CD4-positive, alpha-beta T cell (primary cell): ENCODE results near the gene GTF2A1. TPM values are rescaled to one million over a fixed set of nuclear protein-coding genes. Genes with fewer than 3 reads are reported as not detected.

Experiments
- ATAC-seq: fragments of 200-7000 bp; cut with Tn5 transposase; one replicate; pipeline ENCODE4 v1.10.0; 2022; ENCODE audit warnings: mild to moderate bottlenecking; ENCODE audit not compliant: poor library complexity
- CTCF ChIA-PET: fragments of 350-600 bp; sonication (Branson Sonifier 250); formaldehyde crosslinking; loops from one replicate; lab custom pipeline; 2021; ENCODE audit warnings: antibody characterized with exemption, inconsistent platforms; lab: Charles Lee
- POLR2A ChIA-PET: fragments of 350-600 bp; sonication (Branson Sonifier 250); formaldehyde crosslinking; loops from one replicate; lab custom pipeline; 2021; ENCODE audit warnings: antibody characterized with exemption, inconsistent platforms; lab: Charles Lee
- DNase-seq, 14 experiments: peaks; one replicate each; pipeline ENCODE4 v3.0.0-alpha.2; 2013 to 2020; ENCODE audit warnings: mixed read lengths in 2 of 14
- H3K27ac ChIP-seq, 2 donors: one replicate each; pipeline versions ENCODE4 v1.5.1 to v1.7.0; 2013; ENCODE audit warnings: low read length in 2 of 2, low read depth in 1 of 2, mild to moderate bottlenecking in 1 of 2
- H3K27me3 ChIP-seq, 2 experiments: 1 replicate in 1 of 2; 2 replicates in 1 of 2; pipeline versions ENCODE4 v1.6.1 to v1.7.0; 2013; ENCODE audit warnings: low read length in 2 of 2, control low read depth in 1 of 2, mild to moderate bottlenecking in 1 of 2, moderate library complexity in 1 of 2; ENCODE audit not compliant: insufficient read depth in 2 of 2, control insufficient read depth in 1 of 2
- H3K36me3 ChIP-seq: one replicate; pipeline ENCODE4 v1.6.1; 2013; ENCODE audit warnings: low read length, control low read depth; ENCODE audit not compliant: insufficient read depth
- H3K4me1 ChIP-seq: one replicate; pipeline ENCODE4 v1.6.1; 2013; ENCODE audit warnings: low read length, control low read depth; ENCODE audit not compliant: insufficient read depth
- H3K4me3 ChIP-seq: one replicate; pipeline ENCODE4 v1.5.1; 2013; ENCODE audit warnings: mild to moderate bottlenecking, low read length, moderate library complexity
- H3K9me3 ChIP-seq, 2 experiments: 1 replicate in 1 of 2; 2 replicates in 1 of 2; pipeline versions ENCODE4 v1.6.1 to v1.7.0; 2013; ENCODE audit warnings: low read length in 2 of 2, mild to moderate bottlenecking in 2 of 2, control low read depth in 1 of 2, moderate library complexity in 1 of 2; ENCODE audit not compliant: control insufficient read depth in 1 of 2, insufficient read depth in 1 of 2
- H3K27ac Mint-ChIP-seq: one replicate; pipeline ENCODE4 v1.8.0; 2020; ENCODE audit warnings: mixed read lengths
- H3K27me3 Mint-ChIP-seq: one replicate; pipeline ENCODE4 v1.8.0; 2021; ENCODE audit warnings: mixed read lengths
- H3K36me3 Mint-ChIP-seq: one replicate; pipeline ENCODE4 v1.8.0; 2021; ENCODE audit warnings: low read depth, mixed read lengths
- H3K4me1 Mint-ChIP-seq: one replicate; pipeline ENCODE4 v1.8.0; 2021; ENCODE audit warnings: low read depth, mixed read lengths
- H3K4me3 Mint-ChIP-seq: one replicate; pipeline ENCODE4 v1.8.0; 2020; ENCODE audit warnings: mild to moderate bottlenecking, mixed read lengths
- H3K9me3 Mint-ChIP-seq: one replicate; pipeline ENCODE4 v1.8.0; 2020; ENCODE audit warnings: mixed read lengths
- CTCF ChIP-seq: fragments of 200-600 bp; IDR thresholded peaks from one replicate; pipeline ENCODE4 v1.8.0; 2022; ENCODE audit warnings: antibody characterized with exemption, mild to moderate bottlenecking
- intact Hi-C, 2 experiments: fragments of 100-400 bp; cut with DNase I in 1 of 2; cut with micrococcal nuclease in 1 of 2; formaldehyde crosslinking; loops; one replicate each; pipeline versions ENCODE4 v1.15.1 to v1.9.0; 2023 to 2025; cut with DNase I, micrococcal nuclease
- total RNA-seq, 174 experiments: library from RNA in 2 of 174; stranded (reverse) in 2 of 174; gene quantifications; one replicate each; pipeline ENCODE4 v1.2.3 and lab custom pipeline; 2021 to 2026

Gene GTF2A1
- total RNA-seq, 2 experiments from 2014 or later, result 11.5 to 12.8 TPM

- ATAC-seq (no peak), DNase-seq (no peak)
- Histone ChIP-seq H3K27ac (no peak overlapping the region), H3K27me3 (no peaks in the 10 kb centered on the region), H3K4me3 (no peak overlapping the region), H3K4me1 (peaks cover 20% of the 10 kb centered on the region), H3K36me3 (no peaks in the 10 kb centered on the region), H3K9me3 (no peaks in the 10 kb centered on the region)
- intact Hi-C loops, result no loop called here
- peaks cover 28% of the 10 kb centered on the region for H3K4me1 Mint-ChIP-seq
- no peaks in the 10 kb centered on the region for H3K9me3 Mint-ChIP-seq
- no peaks in the 10 kb centered on the region for H3K36me3 Mint-ChIP-seq
- no peak overlapping the region for H3K27ac Mint-ChIP-seq
- no peak for TF ChIP-seq CTCF
- ChIA-PET POLR2A (no interaction called here), CTCF (interaction anchor here (0.8 kb wide), 1 partner anchor 69 kb away, joined by 3 read pairs; no protein-coding TSS in a partner anchor)
- H3K4me3 Mint-ChIP-seq, result no peak overlapping the region
- no peaks in the 10 kb centered on the region for H3K27me3 Mint-ChIP-seq
Measured at GRCh38 chr14:81166121-81166520, 54.6 kb downstream of the GTF2A1 start.

GRCh38 chr14:81165188-81165587 lies 55.6 kb downstream of the GTF2A1 start:
- Histone ChIP-seq H3K4me3 (no peak overlapping the region), H3K36me3 (no peaks in the 10 kb centered on the region), H3K4me1 (peaks cover 13% of the 10 kb centered on the region), H3K27me3 (no peaks in the 10 kb centered on the region), H3K27ac (no peak overlapping the region), H3K9me3 (no peaks in the 10 kb centered on the region)
- ATAC-seq (no peak), DNase-seq (no peak)
- intact Hi-C loops, result no loop called here
- POLR2A ChIA-PET, result no interaction called here
- CTCF ChIA-PET, result no interaction called here
- Mint-ChIP-seq H3K4me1 (peaks cover 21% of the 10 kb centered on the region), H3K27ac (no peak overlapping the region), H3K4me3 (no peak overlapping the region), H3K9me3 (no peaks in the 10 kb centered on the region), H3K27me3 (no peaks in the 10 kb centered on the region), H3K36me3 (no peaks in the 10 kb centered on the region)
- TF ChIP-seq CTCF, result no peak

- no peak overlapping the region for H3K27ac Mint-ChIP-seq
- no peaks in the 10 kb centered on the region for H3K36me3 Mint-ChIP-seq
- no peak overlapping the region for H3K4me3 Mint-ChIP-seq
- Histone ChIP-seq H3K4me3 (no peak overlapping the region), H3K4me1 (peaks cover 4% of the 10 kb centered on the region), H3K27me3 (no peaks in the 10 kb centered on the region), H3K36me3 (no peaks in the 10 kb centered on the region), H3K9me3 (no peaks in the 10 kb centered on the region), H3K27ac (no peak overlapping the region)
- TF ChIP-seq CTCF, result no peak
- H3K27me3 Mint-ChIP-seq, result no peaks in the 10 kb centered on the region
- CTCF ChIA-PET, result interaction anchor here (1.3 to 1.9 kb wide), 2 partner anchors 18 to 168 kb away, joined by 4 to 6 read pairs; no protein-coding TSS in a partner anchor
- intact Hi-C loops, result no loop called here
- POLR2A ChIA-PET, result no interaction called here
- peaks cover 12% of the 10 kb centered on the region for H3K4me1 Mint-ChIP-seq
- DNase-seq (peak in 10 of 14 experiments; percentile 3 to 64 (median 16)), ATAC-seq (peak; percentile 84)
- H3K9me3 Mint-ChIP-seq, result no peaks in the 10 kb centered on the region
Measured at GRCh38 chr14:81164167-81164774, 56.5 kb downstream of the GTF2A1 start.
